ENCODE data around the gene GAL3ST3.
"Not testable (repeated sequence)": the region's sequence is repeated elsewhere in the genome, so short reads cannot be mapped to it uniquely, and the experiment has no call there.

Gene GAL3ST3

DNA sequence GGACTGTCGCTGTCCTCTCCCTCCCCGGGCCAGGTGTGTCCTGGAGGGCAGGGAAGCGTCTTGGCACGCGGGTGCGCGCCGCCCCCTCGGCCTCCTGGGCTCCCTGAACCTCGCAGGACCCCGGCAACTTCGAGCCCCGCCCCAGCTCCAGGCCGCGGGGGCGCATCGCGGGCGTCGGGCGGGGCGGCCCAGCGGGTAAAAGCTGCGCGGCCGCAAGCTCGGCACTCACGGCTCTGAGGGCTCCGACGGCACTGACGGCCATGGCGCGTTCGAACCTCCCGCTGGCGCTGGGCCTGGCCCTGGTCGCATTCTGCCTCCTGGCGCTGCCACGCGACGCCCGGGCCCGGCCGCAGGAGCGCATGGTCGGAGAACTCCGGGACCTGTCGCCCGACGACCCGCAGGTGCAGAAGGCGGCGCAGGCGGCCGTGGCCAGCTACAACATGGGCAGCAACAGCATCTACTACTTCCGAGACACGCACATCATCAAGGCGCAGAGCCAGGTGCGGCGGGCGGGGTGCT, 37.1 kb downstream of the GAL3ST3 start, which contains the start of gene CST6:
TSS of gene CST6 (plus strand) at position 224 of the 519 bp plus-strand sequence. CDS start at position 261, 37 bp downstream.
- DNase-seq, result no peak

DNA sequence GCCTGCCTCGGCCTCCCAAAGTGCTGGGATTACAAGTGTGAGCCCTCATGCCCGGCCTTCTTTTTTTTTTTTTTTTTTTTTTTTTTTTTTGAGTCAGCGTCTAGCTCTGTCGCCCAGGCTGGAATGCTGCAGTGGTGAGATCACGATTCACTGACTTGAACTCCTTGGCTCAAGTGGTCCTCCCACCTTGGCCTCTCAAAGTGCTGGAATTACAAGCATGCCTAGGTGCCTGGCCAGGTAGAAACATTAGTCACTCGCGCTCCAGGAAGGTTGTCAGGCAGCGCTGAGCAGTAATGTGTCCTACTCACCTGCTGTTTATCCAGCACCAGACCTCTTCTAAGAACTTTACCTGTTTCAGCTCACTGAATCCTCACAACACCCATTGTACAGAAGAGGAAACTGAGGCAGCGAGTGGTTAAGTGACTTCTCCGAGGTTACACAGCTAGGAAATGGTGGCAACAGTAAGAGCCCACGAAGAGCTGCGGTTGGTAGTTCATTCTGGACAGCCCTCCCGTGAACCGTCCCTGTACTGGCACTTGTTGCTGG, 37.6 kb downstream of the GAL3ST3 start:
- no peak for DNase-seq

DNA sequence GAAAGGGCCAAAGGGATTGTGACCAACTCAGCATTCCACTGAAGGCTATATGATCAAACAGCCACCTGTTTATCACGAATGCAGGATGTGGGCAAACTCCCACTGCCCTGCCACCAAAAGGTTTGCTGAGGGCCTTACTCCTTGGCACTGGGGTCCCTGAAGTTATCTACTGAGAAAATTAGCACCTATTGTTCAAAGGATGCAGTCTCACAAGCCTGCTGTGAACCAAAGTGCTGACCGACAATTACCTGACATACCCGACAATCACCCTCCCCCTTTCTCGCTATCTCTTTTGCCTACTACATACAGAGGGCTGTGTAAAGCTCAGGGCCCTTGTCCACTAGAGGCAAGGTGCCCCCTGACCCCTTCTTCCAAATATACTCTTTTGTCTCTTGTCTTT, 38.9 kb downstream of the GAL3ST3 start:
- DNase-seq, result not testable (repeated sequence)

DNA sequence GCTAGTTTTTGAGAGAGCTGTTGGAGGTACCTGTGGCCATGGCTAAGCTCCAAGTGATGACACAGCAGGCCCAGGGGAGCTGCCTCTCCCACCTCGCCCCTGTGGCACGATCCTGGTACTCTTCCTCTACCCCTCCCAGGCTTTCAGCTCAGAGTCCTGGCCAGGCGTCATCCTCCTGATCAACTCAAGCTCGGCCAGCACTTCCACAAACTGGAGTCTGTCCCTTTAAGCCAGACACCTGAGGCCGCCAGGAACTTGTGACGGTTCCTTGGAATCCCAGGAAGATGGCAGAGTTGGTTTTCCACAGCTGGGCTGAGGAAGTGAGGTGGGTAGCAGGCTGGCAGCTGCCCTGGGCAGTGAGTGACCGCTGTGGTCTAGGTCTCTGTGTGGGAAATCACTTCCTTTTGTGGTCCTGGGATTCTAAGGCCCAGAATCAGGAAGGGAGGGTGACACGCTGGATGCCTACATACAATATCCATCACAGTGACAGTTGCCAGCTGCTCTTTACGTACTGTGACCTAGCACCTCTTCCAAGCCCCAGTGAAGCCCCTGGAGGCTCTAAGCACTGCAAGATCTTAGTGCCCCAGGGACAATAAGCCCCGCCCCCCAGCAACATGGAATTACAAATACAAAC, 40.4 kb downstream of the GAL3ST3 start:
- DNase-seq, result no peak

DNA sequence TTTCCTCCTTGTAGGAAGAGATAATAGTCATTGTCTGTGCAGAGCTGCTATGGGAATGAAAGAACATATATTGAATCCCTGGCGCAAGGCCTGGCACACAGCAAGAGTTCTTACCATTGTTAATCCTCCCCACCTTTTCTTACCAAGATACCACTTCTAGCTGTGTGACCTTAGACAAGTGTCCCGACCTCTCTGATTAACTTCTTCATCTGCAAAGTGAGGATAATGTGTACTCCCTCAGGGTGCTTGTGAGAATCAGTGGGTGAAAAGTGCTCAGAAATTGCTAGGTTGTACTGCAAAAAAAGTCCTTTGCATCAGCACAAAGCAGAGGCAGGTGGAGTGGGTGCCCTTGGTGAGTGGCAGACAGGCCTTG, 40.9 kb downstream of the GAL3ST3 start:
- no peak for DNase-seq

DNA sequence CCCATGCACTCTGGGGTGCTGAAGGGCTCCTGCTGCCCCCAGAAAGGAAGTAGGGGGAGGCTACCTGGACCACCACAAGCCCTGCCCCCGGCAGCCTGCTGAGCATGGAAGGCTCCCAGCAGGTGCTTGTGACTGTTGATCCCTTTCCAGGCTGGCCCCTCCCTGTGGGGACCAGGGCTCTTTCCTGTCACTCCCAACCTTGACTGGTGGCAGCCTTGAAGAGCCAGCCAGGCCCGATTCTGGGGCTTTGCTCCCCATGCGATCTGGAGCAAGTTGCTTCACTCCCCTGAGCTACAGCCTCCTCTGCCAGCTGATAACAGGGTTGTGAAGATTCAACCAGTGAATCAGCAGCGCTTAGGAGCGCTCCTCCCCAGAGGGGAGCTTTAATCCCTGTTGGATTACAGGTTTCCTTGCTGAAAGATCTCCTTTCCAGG, 41.7 kb downstream of the GAL3ST3 start:
- DNase-seq, result no peak

DNA sequence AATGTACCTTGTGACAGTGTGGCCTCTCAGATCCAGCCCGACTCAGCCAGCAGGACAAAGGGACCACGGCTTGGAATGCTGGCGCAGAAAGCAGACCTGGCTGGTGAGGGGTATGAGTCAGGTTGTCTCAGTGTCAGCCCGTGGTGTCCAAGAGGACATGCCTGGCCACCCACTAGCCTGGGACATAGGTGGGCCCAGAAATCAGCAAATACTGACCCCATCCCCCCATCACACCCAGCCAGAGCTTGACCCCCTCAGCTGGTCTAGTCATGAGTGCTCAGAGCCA, 42.1 kb downstream of the GAL3ST3 start:
- no peak for DNase-seq

DNA sequence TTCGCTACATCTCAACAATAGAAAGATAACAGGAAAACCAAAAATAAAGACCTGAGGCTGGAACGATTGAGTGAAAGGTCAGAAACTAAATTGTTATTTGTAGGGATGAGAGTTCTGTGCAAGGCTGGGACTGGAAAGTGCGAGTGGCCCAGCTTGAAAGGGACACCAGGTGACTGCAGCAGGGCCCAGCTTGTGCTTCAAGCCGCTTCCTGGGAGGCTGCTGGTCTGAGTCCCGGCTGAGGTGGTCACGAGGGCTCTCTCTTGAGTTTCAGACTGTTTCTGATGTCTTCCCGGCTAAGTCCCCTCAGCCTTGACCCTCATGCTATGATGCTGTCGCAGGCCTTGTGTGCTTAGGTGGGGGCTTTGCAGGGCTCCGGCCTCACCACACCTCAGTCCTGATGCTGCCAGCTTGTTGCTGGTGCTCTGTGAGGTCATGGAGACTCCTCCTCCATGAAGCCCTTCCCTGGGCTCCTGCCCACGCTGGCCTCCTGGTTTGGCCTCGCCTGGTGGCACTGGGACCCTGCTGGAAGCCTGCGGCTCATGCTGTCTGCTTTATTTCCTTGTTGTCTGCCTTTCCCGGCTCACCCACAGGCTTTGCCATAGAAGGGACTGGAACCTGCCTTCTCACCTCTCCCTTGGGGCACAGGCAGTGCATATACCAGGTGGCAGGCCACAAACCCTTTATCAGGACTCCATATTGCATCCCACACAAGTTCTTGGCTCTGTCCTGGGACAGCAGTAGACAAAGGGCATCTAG, 42.6 kb downstream of the GAL3ST3 start:
- DNase-seq, result no peak

DNA sequence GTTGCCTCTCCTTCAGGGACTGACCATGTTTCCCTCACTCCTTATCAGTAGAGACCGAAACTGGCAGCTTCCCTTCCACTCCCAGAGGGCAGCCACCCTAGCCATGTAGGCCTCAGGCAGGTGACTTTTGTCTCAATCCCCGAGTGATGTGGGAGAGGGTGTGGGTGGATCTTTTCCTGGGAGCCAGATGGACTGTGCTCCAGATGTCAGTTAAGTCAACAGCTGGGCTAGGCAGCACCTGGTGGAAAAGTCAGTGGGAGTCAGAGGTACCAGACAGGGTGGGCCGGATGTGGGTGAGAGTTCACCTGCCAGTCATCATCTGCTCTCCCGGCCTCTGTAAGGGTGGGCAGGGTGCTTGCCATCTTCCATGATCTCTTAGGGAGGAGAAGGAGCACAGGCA, 44.8 kb downstream of the GAL3ST3 start:
- DNase-seq, result no peak

DNA sequence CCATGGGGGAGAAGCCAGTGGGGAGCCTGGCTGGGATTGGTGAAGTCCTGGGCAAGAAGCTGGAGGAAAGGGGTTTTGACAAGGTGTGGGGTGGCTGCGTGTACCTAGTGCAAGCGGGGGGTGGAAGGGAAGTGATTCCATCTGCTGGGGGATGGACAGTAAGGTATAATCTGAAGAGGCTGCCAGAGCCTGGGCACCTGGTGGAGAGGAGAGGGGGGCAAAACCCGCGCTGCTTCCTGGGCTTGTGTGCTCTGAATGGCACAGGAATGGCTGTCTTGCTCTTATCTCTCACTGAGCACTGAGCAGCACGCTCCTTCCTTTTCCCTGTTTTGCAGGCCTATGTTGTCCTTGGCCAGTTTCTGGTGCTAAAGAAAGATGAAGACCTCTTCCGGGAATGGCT, 45.7 kb downstream of the GAL3ST3 start:
- DNase-seq, result no peak

DNA sequence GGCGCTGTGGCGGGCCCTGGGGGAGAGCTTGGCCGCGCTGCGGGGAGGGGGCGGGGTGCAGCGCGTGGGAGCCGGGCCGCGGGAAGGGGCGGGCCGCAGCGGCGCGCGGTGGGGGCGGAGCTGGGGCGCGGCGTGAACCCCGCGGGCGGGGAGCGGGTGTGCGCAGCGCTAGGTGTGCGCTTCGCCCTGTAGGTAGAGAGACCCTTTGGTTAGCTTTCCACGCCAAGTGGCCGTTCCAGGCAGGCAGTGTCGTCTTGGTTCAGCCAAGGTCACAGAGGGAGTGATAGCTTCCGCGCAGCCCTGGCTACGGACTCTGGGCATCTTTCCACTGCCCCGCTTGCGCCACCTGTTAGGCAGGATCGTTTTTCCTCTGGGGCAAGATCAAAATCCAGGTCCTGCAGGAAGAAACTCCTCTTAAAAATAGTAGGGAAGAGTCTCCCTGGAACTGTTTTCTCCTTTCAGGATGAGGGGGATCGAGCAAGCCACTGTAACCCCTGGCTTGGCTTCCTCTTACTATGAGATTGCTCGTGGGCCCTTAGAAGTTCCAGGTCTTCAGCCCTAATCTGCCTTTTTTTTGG, 46.2 kb downstream of the GAL3ST3 start:
- DNase-seq, result no peak

DNA sequence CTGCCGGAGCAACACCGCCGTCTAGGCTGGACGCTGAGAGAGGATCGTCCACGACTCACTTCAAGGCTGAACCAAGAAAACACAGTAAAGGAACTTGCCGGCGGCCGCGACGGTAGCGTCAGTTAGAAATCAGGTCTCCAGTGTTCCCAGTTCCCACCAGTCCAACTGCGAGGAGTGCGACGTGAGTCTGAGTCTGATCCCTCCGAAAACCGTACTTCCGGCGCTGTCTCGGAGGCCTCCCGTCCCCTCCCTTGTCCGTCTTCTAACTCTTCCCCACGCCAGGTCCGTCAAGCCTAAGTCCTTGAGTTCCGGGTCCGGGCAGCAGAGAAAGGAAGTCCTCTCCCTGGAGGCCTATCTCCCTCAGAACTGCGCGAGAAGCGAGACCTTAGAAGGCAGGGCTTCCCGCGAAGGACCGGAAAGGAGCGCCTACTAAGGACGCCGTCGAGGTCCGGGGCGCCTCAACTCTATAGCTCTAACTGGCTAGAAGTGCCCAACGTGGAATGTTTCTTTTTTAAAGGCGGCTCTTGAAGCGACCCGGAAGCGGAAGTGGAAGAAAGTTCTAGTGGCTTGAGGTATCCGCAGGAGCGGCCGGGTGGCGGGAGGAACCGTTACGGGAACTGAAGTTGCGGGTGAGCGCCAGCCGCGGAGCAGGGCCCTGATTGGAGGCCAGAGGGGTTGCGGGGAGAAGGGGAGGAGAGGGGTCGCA, 46.9 kb downstream of the GAL3ST3 start, which contains the start of the genes BANF1 and EIF1AD:
TSS of gene BANF1 (plus strand) at position 562 of the 706 bp plus-strand sequence. CDS start 748 bp downstream, outside the sequence.
TSS of gene EIF1AD (minus strand) at position 216 of the 706 bp plus-strand sequence. CDS start 1,768 bp downstream, outside the sequence.
- DNase-seq, result peak; percentile 89 to 91

DNA sequence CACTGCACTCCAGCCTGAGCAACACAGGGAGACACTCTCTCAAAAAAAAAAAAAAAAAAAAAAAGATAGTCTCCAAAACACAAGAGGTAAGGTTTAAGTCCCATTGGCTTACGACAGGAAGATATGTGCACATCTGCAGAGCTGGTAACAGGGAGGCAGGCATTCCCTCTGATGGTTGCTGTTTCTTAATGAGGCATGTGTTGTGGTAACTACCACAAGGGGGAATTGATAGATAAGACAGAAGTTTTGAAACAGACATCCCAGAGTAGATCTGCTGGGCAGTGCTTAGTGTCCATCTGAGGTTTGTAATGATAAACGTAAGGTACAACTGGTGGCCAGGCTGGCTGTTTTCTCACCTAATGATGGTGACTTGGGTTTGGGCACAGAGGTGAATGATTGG, 51.7 kb downstream of the GAL3ST3 start:
- no peak for DNase-seq

DNA sequence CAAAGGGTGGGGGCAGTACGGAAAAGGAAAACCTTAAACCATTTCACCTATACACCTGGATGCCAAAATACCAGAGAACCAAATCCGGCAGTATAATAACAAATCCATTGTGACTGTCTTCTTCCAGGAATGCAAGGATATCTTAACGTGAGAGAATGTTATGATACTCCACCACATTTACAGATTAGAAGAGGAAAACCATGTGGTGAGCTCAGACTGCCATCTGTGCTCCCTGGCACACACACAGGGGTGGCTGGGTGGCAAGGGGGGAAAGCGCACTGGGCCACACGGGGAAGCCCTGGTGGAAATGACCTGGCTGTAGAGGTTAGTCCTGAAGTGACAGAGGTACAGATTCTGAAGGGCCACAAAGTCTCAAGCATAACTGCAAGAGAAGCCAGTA, 56.9 kb downstream of the GAL3ST3 start:
- no peak for DNase-seq

Data from activated CD4-positive, alpha-beta T cell treated with anti-CD3 and anti-CD28 coated beads for 4 hours (primary cell).